NCI-H69 (cell line): ENCODE measurements around the gene GRB10.

ENCODE experiments used
- DNase-seq: peaks from one replicate; lab custom pipeline; 2025; lab: John Stamatoyannopoulos, UW

The GRB10 gene

GRCh38 chr7:50782375-50783208, at the start of gene GRB10:
GRB10 (minus strand) TSS chr7:50782896; CDS start chr7:50732322, 50,574 bp downstream.
- peak; percentile 81 for DNase-seq

- DNase-seq = no peak
Observed at GRCh38 chr7:50828801-50829200, 46.1 kb upstream of the GRB10 start.

- DNase-seq = no peak
Observed at GRCh38 chr7:50828116-50828515, 45.4 kb upstream of the GRB10 start.

GRCh38 chr7:50827281-50827680, 44.6 kb upstream of the GRB10 start:
- no peak for DNase-seq

GRCh38 chr7:50826371-50827172, 43.9 kb upstream of the GRB10 start:
- DNase-seq = no peak

- no peak for DNase-seq
Observed at GRCh38 chr7:50825465-50825864, 42.8 kb upstream of the GRB10 start.

GRCh38 chr7:50824882-50825281, 42.2 kb upstream of the GRB10 start:
- DNase-seq = no peak

- DNase-seq = no peak
Observed at GRCh38 chr7:50822706-50823105, 40.0 kb upstream of the GRB10 start.

- DNase-seq = peak; percentile 56
Observed at GRCh38 chr7:50822110-50822509, 39.4 kb upstream of the GRB10 start.

- peak; percentile 80 for DNase-seq
Observed at GRCh38 chr7:50821457-50822008, 38.8 kb upstream of the GRB10 start.

- DNase-seq = peak; percentile 16
Observed at GRCh38 chr7:50818324-50818723, 35.6 kb upstream of the GRB10 start.

GRCh38 chr7:50817561-50817960, 34.9 kb upstream of the GRB10 start:
- DNase-seq = no peak

GRCh38 chr7:50815138-50815537, 32.4 kb upstream of the GRB10 start:
- no peak for DNase-seq

GRCh38 chr7:50814166-50814565, 31.5 kb upstream of the GRB10 start:
- DNase-seq = peak; percentile 19

- DNase-seq = peak; percentile 52
Observed at GRCh38 chr7:50812841-50813475, 30.3 kb upstream of the GRB10 start.

- no peak for DNase-seq
Observed at GRCh38 chr7:50812094-50812493, 29.4 kb upstream of the GRB10 start.

- DNase-seq = no peak
Observed at GRCh38 chr7:50808282-50808888, 25.7 kb upstream of the GRB10 start.

- DNase-seq = peak; percentile 22
Observed at GRCh38 chr7:50807026-50807730, 24.5 kb upstream of the GRB10 start.

- peak; percentile 92 for DNase-seq
Observed at GRCh38 chr7:50806143-50806542, 23.4 kb upstream of the GRB10 start.

GRCh38 chr7:50805447-50806125, 22.9 kb upstream of the GRB10 start:
- DNase-seq = peak; percentile 96
